CD4-positive, alpha-beta memory T cell (primary cell): ENCODE measurements around the gene PKIB. TPM values are rescaled to one million over a fixed set of nuclear protein-coding genes. Genes with fewer than 3 reads are reported as not detected.

ENCODE experiments used
- CTCF ChIA-PET: fragments of 350-600 bp; sonication (Branson Sonifier 250); formaldehyde crosslinking; loops from one replicate; lab custom pipeline; 2021; ENCODE audit warnings: inconsistent platforms; ENCODE audit not compliant: partially characterized antibody; lab: Charles Lee
- POLR2A ChIA-PET: fragments of 350-600 bp; sonication (Branson Sonifier 250); formaldehyde crosslinking; loops from one replicate; lab custom pipeline; 2021; ENCODE audit not compliant: partially characterized antibody; lab: Charles Lee
- DNase-seq, 5 donors: peaks; one replicate each; pipeline versions ENCODE4 v3.0.0 to v3.0.0-alpha.2; 2020 to 2022; ENCODE audit warnings: mixed read lengths in 1 of 5
- H3K27ac ChIP-seq: one replicate; pipeline ENCODE4 v1.7.0; 2013; ENCODE audit warnings: low read depth, low read length
- H3K27me3 ChIP-seq: 2 replicates; pipeline ENCODE4 v1.7.0; 2013; ENCODE audit warnings: mild to moderate bottlenecking, low read length, moderate library complexity; ENCODE audit not compliant: insufficient read depth
- H3K36me3 ChIP-seq: 2 replicates; pipeline ENCODE4 v1.7.0; 2013; ENCODE audit warnings: mild to moderate bottlenecking, low read length, moderate library complexity; ENCODE audit not compliant: insufficient read depth
- H3K4me1 ChIP-seq: 2 replicates; pipeline ENCODE4 v1.7.0; 2013; ENCODE audit warnings: mild to moderate bottlenecking, low read length, moderate library complexity; ENCODE audit not compliant: insufficient read depth
- H3K4me3 ChIP-seq, 2 donors: one replicate each; pipeline ENCODE4 v1.7.0; 2013; ENCODE audit warnings: low read length in 2 of 2, mild to moderate bottlenecking in 1 of 2
- H3K9me3 ChIP-seq, 2 donors: one replicate each; pipeline ENCODE4 v1.7.0; 2013; ENCODE audit warnings: low read length in 2 of 2, control low read depth in 1 of 2; ENCODE audit not compliant: control insufficient read depth in 1 of 2
- H3K27ac Mint-ChIP-seq, 7 donors: one replicate each; pipeline ENCODE4 v1.8.0; 2020 to 2021; ENCODE audit warnings: mixed read lengths in 7 of 7, mild to moderate bottlenecking in 6 of 7, inconsistent platforms in 3 of 7, moderate library complexity in 3 of 7
- H3K27me3 Mint-ChIP-seq, 2 donors: one replicate each; pipeline ENCODE4 v1.8.0; 2020 to 2021; ENCODE audit warnings: mixed read lengths in 2 of 2
- H3K36me3 Mint-ChIP-seq, 2 donors: one replicate each; pipeline ENCODE4 v1.8.0; 2020 to 2021; ENCODE audit warnings: mixed read lengths in 2 of 2, inconsistent platforms in 1 of 2, mild to moderate bottlenecking in 1 of 2
- H3K4me1 Mint-ChIP-seq, 4 donors: one replicate each; pipeline ENCODE4 v1.8.0; 2020 to 2021; ENCODE audit warnings: mixed read lengths in 4 of 4, mild to moderate bottlenecking in 1 of 4
- H3K4me3 Mint-ChIP-seq, 8 donors: one replicate each; pipeline ENCODE4 v1.8.0; 2020 to 2021; ENCODE audit warnings: mixed read lengths in 8 of 8, mild to moderate bottlenecking in 7 of 8, moderate library complexity in 6 of 8, inconsistent platforms in 3 of 8
- H3K9me3 Mint-ChIP-seq, 8 donors: one replicate each; pipeline ENCODE4 v1.8.0; 2020 to 2021; ENCODE audit warnings: mixed read lengths in 8 of 8, mild to moderate bottlenecking in 5 of 8, inconsistent platforms in 3 of 8, moderate library complexity in 1 of 8
- intact Hi-C: fragments of 100-400 bp; cut with micrococcal nuclease; formaldehyde crosslinking; loops from one replicate; pipeline ENCODE4 v1.15.1; 2023
- polyA plus RNA-seq, 2 donors: library from polyadenylated mRNA; unstranded; fragments of 300-500 nt; fragmentation: Illumina TruSeq; gene quantifications; one replicate each; pipeline ENCODE4 v1.2.3, GENCODE V29; 2021
- total RNA-seq, 2 experiments: library from RNA; stranded (reverse); gene quantifications; one replicate each; pipeline ENCODE4 v1.2.3, GENCODE V29; 2021

Gene PKIB
- total and polyA plus RNA-seq, 4 experiments from 2014 or later, result 0.24 to 0.89 (median 0.67) TPM; not detected in 1

GRCh38 chr6:122758927-122759334, 148.7 kb downstream of the PKIB start:
- H3K36me3 ChIP-seq, result no peaks in the 10 kb centered on the region
- ChIA-PET POLR2A (no interaction called here), CTCF (no interaction called here)
- H3K9me3 ChIP-seq, result no peaks in the 10 kb centered on the region
- Mint-ChIP-seq H3K27me3 (peaks cover 0 to 2% of the 10 kb centered on the region in 2 donors), H3K4me3 (no peak overlapping the region), H3K4me1 (peaks cover 0 to 5% (median under 1%) of the 10 kb centered on the region in 4 donors), H3K9me3 (peaks cover 0 to 5% (median 0%) of the 10 kb centered on the region in 8 donors), H3K27ac (no peak overlapping the region), H3K36me3 (no peaks in the 10 kb centered on the region)
- no peaks in the 10 kb centered on the region for H3K4me1 ChIP-seq
- H3K27me3 ChIP-seq, result no peaks in the 10 kb centered on the region
- no peak overlapping the region for H3K27ac ChIP-seq
- H3K4me3 ChIP-seq, result no peak overlapping the region
- DNase-seq, result no peak
- intact Hi-C loops, result no loop called here

- Histone ChIP-seq H3K9me3 (no peaks in the 10 kb centered on the region), H3K27ac (no peak overlapping the region), H3K27me3 (no peaks in the 10 kb centered on the region), H3K4me1 (no peaks in the 10 kb centered on the region), H3K36me3 (no peaks in the 10 kb centered on the region), H3K4me3 (no peak overlapping the region)
- no peak overlapping the region for H3K27ac Mint-ChIP-seq
- POLR2A ChIA-PET, result no interaction called here
- CTCF ChIA-PET, result no interaction called here
- peaks cover 0 to 5% (median 0%) of the 10 kb centered on the region in 8 donors for H3K9me3 Mint-ChIP-seq
- H3K27me3 Mint-ChIP-seq, result peaks cover 0 to 2% of the 10 kb centered on the region in 2 donors
- no peaks in the 10 kb centered on the region for H3K36me3 Mint-ChIP-seq
- no peak for DNase-seq
- intact Hi-C loops, result no loop called here
- H3K4me3 Mint-ChIP-seq, result no peak overlapping the region
- H3K4me1 Mint-ChIP-seq, result no peaks in the 10 kb centered on the region
These were observed 150.1 kb downstream of the PKIB start for GRCh38 chr6:122760330-122760729.

- Mint-ChIP-seq H3K27ac (no peak overlapping the region), H3K4me3 (no peak overlapping the region), H3K9me3 (no peaks in the 10 kb centered on the region), H3K36me3 (no peaks in the 10 kb centered on the region), H3K4me1 (no peaks in the 10 kb centered on the region), H3K27me3 (no peaks in the 10 kb centered on the region)
- CTCF ChIA-PET, result no interaction called here
- Histone ChIP-seq H3K9me3 (no peaks in the 10 kb centered on the region), H3K36me3 (no peaks in the 10 kb centered on the region), H3K27ac (no peak overlapping the region), H3K4me3 (no peak overlapping the region), H3K27me3 (no peaks in the 10 kb centered on the region), H3K4me1 (no peaks in the 10 kb centered on the region)
- intact Hi-C loops, result no loop called here
- POLR2A ChIA-PET, result no interaction called here
- DNase-seq, result no peak
These were observed 156.1 kb downstream of the PKIB start for GRCh38 chr6:122766256-122766655.

GRCh38 chr6:122770835-122771601, 160.8 kb downstream of the PKIB start:
- Mint-ChIP-seq H3K4me3 (no peak overlapping the region), H3K36me3 (no peaks in the 10 kb centered on the region), H3K9me3 (peaks cover 0 to 3% (median 0%) of the 10 kb centered on the region in 8 donors), H3K27me3 (no peaks in the 10 kb centered on the region), H3K4me1 (no peaks in the 10 kb centered on the region), H3K27ac (no peak overlapping the region)
- Histone ChIP-seq H3K27me3 (no peaks in the 10 kb centered on the region), H3K27ac (no peak overlapping the region), H3K9me3 (no peaks in the 10 kb centered on the region), H3K4me1 (no peaks in the 10 kb centered on the region), H3K36me3 (no peaks in the 10 kb centered on the region), H3K4me3 (no peak overlapping the region)
- intact Hi-C loops, result no loop called here
- DNase-seq, result no peak
- ChIA-PET CTCF (no interaction called here), POLR2A (no interaction called here)

GRCh38 chr6:122772724-122773415, 162.7 kb downstream of the PKIB start:
- no peaks in the 10 kb centered on the region for H3K36me3 ChIP-seq
- intact Hi-C loops, result no loop called here
- H3K4me3 ChIP-seq, result no peak overlapping the region
- Mint-ChIP-seq H3K36me3 (no peaks in the 10 kb centered on the region), H3K27ac (no peak overlapping the region), H3K27me3 (no peaks in the 10 kb centered on the region), H3K4me3 (no peak overlapping the region), H3K9me3 (peaks cover 0 to 4% (median 0%) of the 10 kb centered on the region in 8 donors), H3K4me1 (no peaks in the 10 kb centered on the region)
- ChIA-PET CTCF (no interaction called here), POLR2A (no interaction called here)
- no peak overlapping the region for H3K27ac ChIP-seq
- H3K4me1 ChIP-seq, result no peaks in the 10 kb centered on the region
- no peaks in the 10 kb centered on the region for H3K27me3 ChIP-seq
- no peak for DNase-seq
- H3K9me3 ChIP-seq, result no peaks in the 10 kb centered on the region

Other genes with a start within 250 kb of the PKIB start
- 10 to 100 TPM; 15.7 to 17.4 TPM for gene HSF2, start 210.8 kb upstream of the PKIB start, total RNA-seq
- gene HSF2, start 210.8 kb upstream of the PKIB start, polyA plus RNA-seq, result 10 to 100 TPM; 15.8 to 20.7 TPM
- gene SERINC1, start 138.6 kb upstream of the PKIB start, total RNA-seq, result 100 to 1,000 TPM; 142 to 144 TPM
- 100 to 1,000 TPM; 144 to 197 TPM for gene SERINC1, start 138.6 kb upstream of the PKIB start, polyA plus RNA-seq
- gene FABP7, start 169.3 kb downstream of the PKIB start, total RNA-seq, result not detected
- gene FABP7, start 169.3 kb downstream of the PKIB start, polyA plus RNA-seq, result not detected
- gene SMPDL3A, start 178.9 kb downstream of the PKIB start, total RNA-seq, result not detected
- gene SMPDL3A, start 178.9 kb downstream of the PKIB start, polyA plus RNA-seq, result not detected